Measurements from ENCODE around the gene TSR3. TPM values are rescaled to one million over a fixed set of nuclear protein-coding genes. Genes with fewer than 3 reads are reported as not detected.
A peak's percentile ranks its signal among the peaks of the same experiment; 100 is the strongest.

The TSR3 gene
- total and polyA plus RNA-seq, 2 of the 13 experiments (the other 11 are each of a cell fraction or from before 2014, with no cell fraction given) = 24.2 to 51.0 TPM

DNA sequence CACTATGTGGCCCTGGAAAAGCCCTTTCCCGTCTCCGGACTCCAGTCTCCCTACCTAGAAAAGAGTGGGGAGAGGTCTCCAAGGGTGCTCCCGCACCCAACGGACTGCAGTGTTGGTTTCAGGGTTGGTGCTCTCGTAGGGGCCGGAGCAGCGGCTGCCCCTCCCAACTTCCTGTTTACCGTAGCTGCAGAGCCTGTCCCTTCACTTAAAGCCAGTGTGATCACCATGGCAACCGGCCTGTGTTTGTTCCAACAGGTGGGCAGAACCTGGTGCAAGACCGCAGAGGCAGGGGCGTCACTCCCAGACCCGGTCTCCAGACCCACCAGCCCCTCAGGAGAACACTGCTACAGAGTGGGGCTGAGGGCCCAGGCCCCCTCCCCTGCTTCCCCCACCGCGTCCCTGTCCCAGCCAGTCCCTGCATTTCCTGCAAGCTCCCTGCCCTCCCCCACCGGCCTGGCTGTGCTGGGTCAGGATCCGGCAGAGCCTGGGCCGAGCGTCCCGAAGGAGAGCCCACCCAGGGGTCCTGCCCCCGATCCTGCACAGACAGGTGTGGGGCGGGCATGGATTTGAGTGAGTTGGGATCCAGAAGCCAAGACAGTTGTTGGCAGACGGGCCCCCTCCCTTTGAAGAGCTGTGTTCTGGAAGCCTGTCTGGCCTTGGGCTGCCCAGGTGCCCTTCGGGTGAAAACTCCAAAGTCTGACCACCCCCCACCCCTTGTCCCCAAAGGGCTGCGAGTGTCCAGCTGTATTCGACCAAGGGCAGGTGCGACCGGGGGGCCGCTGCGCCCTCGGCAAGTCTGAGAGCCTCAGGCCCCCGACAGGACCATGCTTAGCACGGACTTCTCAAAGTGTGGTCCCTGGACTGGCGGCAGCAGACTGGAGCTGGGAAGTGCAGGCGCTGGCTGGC, 19.7 kb downstream of the TSR3 start (continued):
- TF ChIP-seq, protein P1, sequence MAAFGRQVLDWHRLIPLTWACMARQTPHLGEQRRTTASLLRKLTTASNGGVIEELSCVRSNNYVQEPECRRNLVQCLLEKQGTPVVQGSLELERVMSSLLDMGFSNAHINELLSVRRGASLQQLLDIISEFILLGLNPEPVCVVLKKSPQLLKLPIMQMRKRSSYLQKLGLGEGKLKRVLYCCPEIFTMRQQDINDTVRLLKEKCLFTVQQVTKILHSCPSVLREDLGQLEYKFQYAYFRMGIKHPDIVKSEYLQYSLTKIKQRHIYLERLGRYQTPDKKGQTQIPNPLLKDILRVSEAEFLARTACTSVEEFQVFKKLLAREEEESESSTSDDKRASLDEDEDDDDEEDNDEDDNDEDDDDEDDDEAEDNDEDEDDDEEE (CRISPR knock-in tag; IDR thresholded peaks at IDR 0.05) = peak; percentile 23; the same call in 1 of the 2 replicates
- TF ChIP-seq, protein P2, sequence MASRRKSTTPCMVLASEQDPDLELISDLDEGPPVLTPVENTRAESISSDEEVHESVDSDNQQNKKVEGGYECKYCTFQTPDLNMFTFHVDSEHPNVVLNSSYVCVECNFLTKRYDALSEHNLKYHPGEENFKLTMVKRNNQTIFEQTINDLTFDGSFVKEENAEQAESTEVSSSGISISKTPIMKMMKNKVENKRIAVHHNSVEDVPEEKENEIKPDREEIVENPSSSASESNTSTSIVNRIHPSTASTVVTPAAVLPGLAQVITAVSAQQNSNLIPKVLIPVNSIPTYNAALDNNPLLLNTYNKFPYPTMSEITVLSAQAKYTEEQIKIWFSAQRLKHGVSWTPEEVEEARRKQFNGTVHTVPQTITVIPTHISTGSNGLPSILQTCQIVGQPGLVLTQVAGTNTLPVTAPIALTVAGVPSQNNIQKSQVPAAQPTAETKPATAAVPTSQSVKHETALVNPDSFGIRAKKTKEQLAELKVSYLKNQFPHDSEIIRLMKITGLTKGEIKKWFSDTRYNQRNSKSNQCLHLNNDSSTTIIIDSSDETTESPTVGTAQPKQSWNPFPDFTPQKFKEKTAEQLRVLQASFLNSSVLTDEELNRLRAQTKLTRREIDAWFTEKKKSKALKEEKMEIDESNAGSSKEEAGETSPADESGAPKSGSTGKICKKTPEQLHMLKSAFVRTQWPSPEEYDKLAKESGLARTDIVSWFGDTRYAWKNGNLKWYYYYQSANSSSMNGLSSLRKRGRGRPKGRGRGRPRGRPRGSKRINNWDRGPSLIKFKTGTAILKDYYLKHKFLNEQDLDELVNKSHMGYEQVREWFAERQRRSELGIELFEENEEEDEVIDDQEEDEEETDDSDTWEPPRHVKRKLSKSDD (CRISPR knock-in tag; IDR thresholded peaks at IDR 0.05; ENCODE audit: low read depth) = no peak
- no peak; the same call in 1 of the 2 replicates for TF ChIP-seq ZNF768 (CRISPR knock-in tag; IDR thresholded peaks at IDR 0.05)
- no peak for TF ChIP-seq ZFP1 (CRISPR knock-in tag; IDR thresholded peaks at IDR 0.05)
- TF ChIP-seq KMT2A (CRISPR knock-in tag; IDR thresholded peaks at IDR 0.05) = no peak
- no peak for TF ChIP-seq NFIC (IDR thresholded peaks at IDR 0.05; ENCODE audit: low read length)
- TF ChIP-seq, protein P3, sequence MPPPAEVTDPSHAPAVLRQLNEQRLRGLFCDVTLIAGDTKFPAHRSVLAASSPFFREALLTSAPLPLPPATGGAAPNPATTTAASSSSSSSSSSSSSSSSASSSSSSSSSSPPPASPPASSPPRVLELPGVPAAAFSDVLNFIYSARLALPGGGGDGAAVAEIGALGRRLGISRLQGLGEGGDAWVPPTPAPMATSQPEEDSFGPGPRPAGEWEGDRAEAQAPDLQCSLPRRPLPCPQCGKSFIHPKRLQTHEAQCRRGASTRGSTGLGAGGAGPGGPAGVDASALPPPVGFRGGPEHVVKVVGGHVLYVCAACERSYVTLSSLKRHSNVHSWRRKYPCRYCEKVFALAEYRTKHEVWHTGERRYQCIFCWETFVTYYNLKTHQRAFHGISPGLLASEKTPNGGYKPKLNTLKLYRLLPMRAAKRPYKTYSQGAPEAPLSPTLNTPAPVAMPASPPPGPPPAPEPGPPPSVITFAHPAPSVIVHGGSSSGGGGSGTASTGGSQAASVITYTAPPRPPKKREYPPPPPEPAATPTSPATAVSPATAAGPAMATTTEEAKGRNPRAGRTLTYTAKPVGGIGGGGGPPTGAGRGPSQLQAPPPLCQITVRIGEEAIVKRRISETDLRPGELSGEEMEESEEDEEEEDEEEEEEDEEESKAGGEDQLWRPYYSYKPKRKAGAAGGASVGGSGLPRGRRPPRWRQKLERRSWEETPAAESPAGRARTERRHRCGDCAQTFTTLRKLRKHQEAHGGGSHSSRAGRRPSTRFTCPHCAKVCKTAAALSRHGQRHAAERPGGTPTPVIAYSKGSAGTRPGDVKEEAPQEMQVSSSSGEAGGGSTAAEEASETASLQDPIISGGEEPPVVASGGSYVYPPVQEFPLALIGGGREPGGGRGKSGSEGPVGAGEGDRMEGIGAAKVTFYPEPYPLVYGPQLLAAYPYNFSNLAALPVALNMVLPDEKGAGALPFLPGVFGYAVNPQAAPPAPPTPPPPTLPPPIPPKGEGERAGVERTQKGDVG (CRISPR knock-in tag; IDR thresholded peaks at IDR 0.05; ENCODE audit: borderline replicate concordance) = peak; percentile 20; the same call in 1 of the 2 replicates
- TF ChIP-seq ZNF557 (CRISPR knock-in tag; IDR thresholded peaks at IDR 0.05) = no peak
- TF ChIP-seq, protein P4, sequence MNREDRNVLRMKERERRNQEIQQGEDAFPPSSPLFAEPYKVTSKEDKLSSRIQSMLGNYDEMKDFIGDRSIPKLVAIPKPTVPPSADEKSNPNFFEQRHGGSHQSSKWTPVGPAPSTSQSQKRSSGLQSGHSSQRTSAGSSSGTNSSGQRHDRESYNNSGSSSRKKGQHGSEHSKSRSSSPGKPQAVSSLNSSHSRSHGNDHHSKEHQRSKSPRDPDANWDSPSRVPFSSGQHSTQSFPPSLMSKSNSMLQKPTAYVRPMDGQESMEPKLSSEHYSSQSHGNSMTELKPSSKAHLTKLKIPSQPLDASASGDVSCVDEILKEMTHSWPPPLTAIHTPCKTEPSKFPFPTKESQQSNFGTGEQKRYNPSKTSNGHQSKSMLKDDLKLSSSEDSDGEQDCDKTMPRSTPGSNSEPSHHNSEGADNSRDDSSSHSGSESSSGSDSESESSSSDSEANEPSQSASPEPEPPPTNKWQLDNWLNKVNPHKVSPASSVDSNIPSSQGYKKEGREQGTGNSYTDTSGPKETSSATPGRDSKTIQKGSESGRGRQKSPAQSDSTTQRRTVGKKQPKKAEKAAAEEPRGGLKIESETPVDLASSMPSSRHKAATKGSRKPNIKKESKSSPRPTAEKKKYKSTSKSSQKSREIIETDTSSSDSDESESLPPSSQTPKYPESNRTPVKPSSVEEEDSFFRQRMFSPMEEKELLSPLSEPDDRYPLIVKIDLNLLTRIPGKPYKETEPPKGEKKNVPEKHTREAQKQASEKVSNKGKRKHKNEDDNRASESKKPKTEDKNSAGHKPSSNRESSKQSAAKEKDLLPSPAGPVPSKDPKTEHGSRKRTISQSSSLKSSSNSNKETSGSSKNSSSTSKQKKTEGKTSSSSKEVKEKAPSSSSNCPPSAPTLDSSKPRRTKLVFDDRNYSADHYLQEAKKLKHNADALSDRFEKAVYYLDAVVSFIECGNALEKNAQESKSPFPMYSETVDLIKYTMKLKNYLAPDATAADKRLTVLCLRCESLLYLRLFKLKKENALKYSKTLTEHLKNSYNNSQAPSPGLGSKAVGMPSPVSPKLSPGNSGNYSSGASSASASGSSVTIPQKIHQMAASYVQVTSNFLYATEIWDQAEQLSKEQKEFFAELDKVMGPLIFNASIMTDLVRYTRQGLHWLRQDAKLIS (CRISPR knock-in tag; IDR thresholded peaks at IDR 0.05) = no peak
- no peak for TF ChIP-seq ZNF33B (CRISPR knock-in tag; IDR thresholded peaks at IDR 0.05)
- TF ChIP-seq, protein P5, sequence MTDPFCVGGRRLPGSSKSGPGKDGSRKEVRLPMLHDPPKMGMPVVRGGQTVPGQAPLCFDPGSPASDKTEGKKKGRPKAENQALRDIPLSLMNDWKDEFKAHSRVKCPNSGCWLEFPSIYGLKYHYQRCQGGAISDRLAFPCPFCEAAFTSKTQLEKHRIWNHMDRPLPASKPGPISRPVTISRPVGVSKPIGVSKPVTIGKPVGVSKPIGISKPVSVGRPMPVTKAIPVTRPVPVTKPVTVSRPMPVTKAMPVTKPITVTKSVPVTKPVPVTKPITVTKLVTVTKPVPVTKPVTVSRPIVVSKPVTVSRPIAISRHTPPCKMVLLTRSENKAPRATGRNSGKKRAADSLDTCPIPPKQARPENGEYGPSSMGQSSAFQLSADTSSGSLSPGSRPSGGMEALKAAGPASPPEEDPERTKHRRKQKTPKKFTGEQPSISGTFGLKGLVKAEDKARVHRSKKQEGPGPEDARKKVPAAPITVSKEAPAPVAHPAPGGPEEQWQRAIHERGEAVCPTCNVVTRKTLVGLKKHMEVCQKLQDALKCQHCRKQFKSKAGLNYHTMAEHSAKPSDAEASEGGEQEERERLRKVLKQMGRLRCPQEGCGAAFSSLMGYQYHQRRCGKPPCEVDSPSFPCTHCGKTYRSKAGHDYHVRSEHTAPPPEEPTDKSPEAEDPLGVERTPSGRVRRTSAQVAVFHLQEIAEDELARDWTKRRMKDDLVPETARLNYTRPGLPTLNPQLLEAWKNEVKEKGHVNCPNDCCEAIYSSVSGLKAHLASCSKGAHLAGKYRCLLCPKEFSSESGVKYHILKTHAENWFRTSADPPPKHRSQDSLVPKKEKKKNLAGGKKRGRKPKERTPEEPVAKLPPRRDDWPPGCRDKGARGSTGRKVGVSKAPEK (CRISPR knock-in tag; IDR thresholded peaks at IDR 0.05; ENCODE audit: borderline replicate concordance) = no peak
- TF ChIP-seq, protein P6, sequence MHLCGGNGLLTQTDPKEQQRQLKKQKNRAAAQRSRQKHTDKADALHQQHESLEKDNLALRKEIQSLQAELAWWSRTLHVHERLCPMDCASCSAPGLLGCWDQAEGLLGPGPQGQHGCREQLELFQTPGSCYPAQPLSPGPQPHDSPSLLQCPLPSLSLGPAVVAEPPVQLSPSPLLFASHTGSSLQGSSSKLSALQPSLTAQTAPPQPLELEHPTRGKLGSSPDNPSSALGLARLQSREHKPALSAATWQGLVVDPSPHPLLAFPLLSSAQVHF (CRISPR knock-in tag; IDR thresholded peaks at IDR 0.05) = no peak
- TF ChIP-seq ZNF788 (CRISPR knock-in tag; IDR thresholded peaks at IDR 0.05; ENCODE audit: borderline replicate concordance) = peak; percentile 64; the same call in 1 of the 2 replicates
